Uterus (tissue), 2 donors: Measurements from ENCODE around the gene PRMT6.

Experiments
- POLR2A ChIP-seq, 2 donors: fragments of 450-650 bp; IDR thresholded peaks; one replicate each; pipeline ENCODE4 v1.6.1; 2016; ENCODE audit warnings: antibody characterized with exemption in 2 of 2, mild to moderate bottlenecking in 1 of 2, moderate library complexity in 1 of 2
- TF ChIP-seq, protein P1 (sequence below), 4 experiments: fragments of 200-600 bp in 2 of 4; fragments of 450-650 bp in 2 of 4; sonication (generic) in 2 of 4; IDR thresholded peaks; one replicate each; pipeline ENCODE4 v1.5.1; 2016 to 2019; ENCODE audit warnings: antibody characterized with exemption in 4 of 4, mild to moderate bottlenecking in 2 of 4, moderate library complexity in 1 of 4

DNA sequence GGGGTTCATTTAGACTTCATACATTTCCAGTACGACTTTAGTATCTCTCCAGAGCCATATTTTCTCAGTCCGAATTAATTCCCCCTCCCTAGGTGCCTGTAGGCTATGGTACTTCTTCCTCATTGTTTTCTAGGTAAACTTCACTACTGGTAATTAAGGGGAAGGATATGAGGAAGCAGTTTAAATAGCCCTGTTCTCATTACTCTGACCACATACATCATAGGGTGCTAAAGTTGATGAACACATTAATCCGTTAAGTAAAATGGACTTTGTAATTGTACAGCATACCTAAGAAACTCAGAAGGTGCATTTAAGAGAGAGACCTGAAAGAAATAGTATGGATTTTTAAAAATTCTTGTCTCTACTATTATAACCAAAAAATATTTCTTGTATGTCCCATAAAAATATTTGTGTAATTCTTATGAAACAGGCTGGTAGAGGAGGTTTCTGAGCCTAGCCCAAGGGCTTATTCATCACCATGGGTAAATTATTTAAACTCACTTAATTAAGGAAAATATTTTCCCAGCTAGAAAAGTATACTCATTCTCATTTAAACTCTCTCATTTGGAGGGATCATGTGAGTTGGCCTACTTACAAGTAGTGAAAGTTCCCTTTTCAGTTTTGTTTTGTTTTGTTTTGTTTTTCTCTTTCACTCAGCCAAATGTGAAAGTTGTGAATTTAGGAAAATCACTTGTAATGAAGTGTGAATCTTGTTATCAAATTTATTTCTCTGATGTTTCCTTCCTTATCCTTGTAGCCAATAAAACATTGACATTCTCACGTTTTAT, 2.0 kb downstream of the PRMT6 start:
- no peak for TF ChIP-seq POLR2A (IDR thresholded peaks at IDR 0.05)
- TF ChIP-seq, protein P1, sequence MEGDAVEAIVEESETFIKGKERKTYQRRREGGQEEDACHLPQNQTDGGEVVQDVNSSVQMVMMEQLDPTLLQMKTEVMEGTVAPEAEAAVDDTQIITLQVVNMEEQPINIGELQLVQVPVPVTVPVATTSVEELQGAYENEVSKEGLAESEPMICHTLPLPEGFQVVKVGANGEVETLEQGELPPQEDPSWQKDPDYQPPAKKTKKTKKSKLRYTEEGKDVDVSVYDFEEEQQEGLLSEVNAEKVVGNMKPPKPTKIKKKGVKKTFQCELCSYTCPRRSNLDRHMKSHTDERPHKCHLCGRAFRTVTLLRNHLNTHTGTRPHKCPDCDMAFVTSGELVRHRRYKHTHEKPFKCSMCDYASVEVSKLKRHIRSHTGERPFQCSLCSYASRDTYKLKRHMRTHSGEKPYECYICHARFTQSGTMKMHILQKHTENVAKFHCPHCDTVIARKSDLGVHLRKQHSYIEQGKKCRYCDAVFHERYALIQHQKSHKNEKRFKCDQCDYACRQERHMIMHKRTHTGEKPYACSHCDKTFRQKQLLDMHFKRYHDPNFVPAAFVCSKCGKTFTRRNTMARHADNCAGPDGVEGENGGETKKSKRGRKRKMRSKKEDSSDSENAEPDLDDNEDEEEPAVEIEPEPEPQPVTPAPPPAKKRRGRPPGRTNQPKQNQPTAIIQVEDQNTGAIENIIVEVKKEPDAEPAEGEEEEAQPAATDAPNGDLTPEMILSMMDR (IDR thresholded peaks at IDR 0.05): no peak
